GM21717 (cell line): ENCODE results near the gene SRRM2.

Experiments used
- ATAC-seq: cut with Tn5 transposase; IDR thresholded peaks from one replicate; pipeline ENCODE4 v1.9.1; 2021; ENCODE audit warnings: mild to moderate bottlenecking, moderate library complexity; ENCODE audit not compliant: unreplicated experiment

The SRRM2 gene

GRCh38 chr16:2761472-2761871 is 9.0 kb downstream of the SRRM2 start:
- ATAC-seq: no peak

GRCh38 chr16:2761886-2762583 is 9.6 kb downstream of the SRRM2 start:
- ATAC-seq: no peak

- no peak for ATAC-seq
Measured at GRCh38 chr16:2762711-2763110, 10.3 kb downstream of the SRRM2 start.

GRCh38 chr16:2763173-2763572 is 10.7 kb downstream of the SRRM2 start:
- no peak for ATAC-seq

- ATAC-seq: no peak
Measured at GRCh38 chr16:2764718-2765117, 12.3 kb downstream of the SRRM2 start.

- no peak for ATAC-seq
Measured at GRCh38 chr16:2765462-2766404, 13.3 kb downstream of the SRRM2 start.

GRCh38 chr16:2766430-2767139 is 14.1 kb downstream of the SRRM2 start:
- no peak for ATAC-seq

GRCh38 chr16:2767140-2767731 is 14.8 kb downstream of the SRRM2 start:
- ATAC-seq: no peak

GRCh38 chr16:2767891-2768290 is 15.5 kb downstream of the SRRM2 start:
- ATAC-seq: no peak

GRCh38 chr16:2768403-2769089 is 16.1 kb downstream of the SRRM2 start:
- no peak for ATAC-seq

GRCh38 chr16:2769100-2769529 is 16.7 kb downstream of the SRRM2 start:
- no peak for ATAC-seq

- no peak for ATAC-seq
Measured at GRCh38 chr16:2769675-2770056, 17.2 kb downstream of the SRRM2 start.

GRCh38 chr16:2770057-2770951 is 17.9 kb downstream of the SRRM2 start:
- no peak for ATAC-seq

GRCh38 chr16:2771496-2772402 is 19.3 kb downstream of the SRRM2 start:
- ATAC-seq: no peak

GRCh38 chr16:2773188-2773968 is 20.9 kb downstream of the SRRM2 start:
- ATAC-seq: no peak

- ATAC-seq: no peak
Measured at GRCh38 chr16:2774161-2774891, 21.9 kb downstream of the SRRM2 start.

- ATAC-seq: no peak
Measured at GRCh38 chr16:2775131-2775716, 22.8 kb downstream of the SRRM2 start.
